Lung (tissue), 12 donors: ENCODE data around the gene KRTCAP2. TPM values are rescaled to one million over a fixed set of nuclear protein-coding genes. Genes with fewer than 3 reads are reported as not detected.

Source experiments
- ATAC-seq: fragments of 200-7000 bp; cut with Tn5 transposase; one replicate; pipeline ENCODE4 v1.9.1; 2020; ENCODE audit warnings: moderate number of reproducible peaks; ENCODE audit not compliant: insufficient read depth, low FRiP score
- DNase-seq, 3 donors: peaks; one replicate each; pipeline ENCODE4 v3.0.0-alpha.2; 2013 to 2017
- H3K27ac ChIP-seq, 2 donors: one replicate each; pipeline ENCODE4 v1.5.1; 2013; ENCODE audit warnings: mild to moderate bottlenecking in 2 of 2, moderate library complexity in 2 of 2, control low read depth in 1 of 2, inconsistent platforms in 1 of 2, low read depth in 1 of 2, low read length in 1 of 2
- H3K27me3 ChIP-seq, 3 donors: one replicate each; pipeline ENCODE4 v1.5.1; 2013; ENCODE audit warnings: low read length in 2 of 3; ENCODE audit not compliant: control insufficient read depth in 3 of 3, insufficient read depth in 3 of 3
- H3K36me3 ChIP-seq, 4 donors: one replicate each; pipeline ENCODE4 v1.5.1; 2013; ENCODE audit warnings: low read length in 4 of 4, mild to moderate bottlenecking in 1 of 4, moderate library complexity in 1 of 4; ENCODE audit not compliant: control insufficient read depth in 4 of 4, insufficient read depth in 4 of 4
- H3K4me1 ChIP-seq, 5 donors: one replicate each; pipeline ENCODE4 v1.5.1; 2013; ENCODE audit warnings: low read length in 5 of 5, mild to moderate bottlenecking in 2 of 5, moderate library complexity in 1 of 5; ENCODE audit not compliant: control insufficient read depth in 5 of 5, insufficient read depth in 5 of 5
- H3K4me3 ChIP-seq: one replicate; pipeline ENCODE4 v1.5.1; 2013; ENCODE audit warnings: mild to moderate bottlenecking, control low read depth, moderate library complexity
- H3K9ac ChIP-seq, 2 donors: one replicate each; pipeline ENCODE4 v1.5.1; 2013; ENCODE audit warnings: low read length in 2 of 2, control low read depth in 1 of 2; ENCODE audit not compliant: insufficient read depth in 1 of 2
- H3K9me3 ChIP-seq, 4 donors: one replicate each; pipeline ENCODE4 v1.5.1; 2013; ENCODE audit warnings: low read length in 3 of 4, mild to moderate bottlenecking in 1 of 4, moderate library complexity in 1 of 4; ENCODE audit not compliant: control insufficient read depth in 4 of 4, insufficient read depth in 3 of 4
- CTCF ChIP-seq: IDR thresholded peaks from 2 replicates; pipeline ENCODE4 v1.5.1; 2012; ENCODE audit warnings: mild to moderate bottlenecking; ENCODE audit errors: control extremely low read depth, extremely low read depth
- WGBS, 2 donors: extraction: QIAGEN DNeasy Blood & Tissue Kit; methylation state at CpG; one replicate each; pipeline ENCODE4 v1.1.7; 2013; 5-methylcytosine and 5-hydroxymethylcytosine counted together
- polyA plus RNA-seq, 2 donors: library from polyadenylated mRNA; stranded (reverse); fragments of 200-250 nt; gene quantifications; one replicate each; pipeline ENCODE4 v1.2.1, GENCODE V29; 2013
- total RNA-seq, 2 donors: library from RNA; depleted of rRNA in 1 of 2; stranded (reverse); fragments of >200 nt in 1 of 2; gene quantifications; one replicate each; pipeline ENCODE4 v1.2.1, GENCODE V29; 2014 to 2021
- donor health status: control.
- donor health status: control.
- donor health status: Bipolar disorder and iron deficiency.
- donor health status: healthy.
- donor health status: DM: yes; HTN: yes; CAD: no.

KRTCAP2 gene
- total and polyA plus RNA-seq, 4 donors, result 58.2 to 592 (median 190) TPM

DNA sequence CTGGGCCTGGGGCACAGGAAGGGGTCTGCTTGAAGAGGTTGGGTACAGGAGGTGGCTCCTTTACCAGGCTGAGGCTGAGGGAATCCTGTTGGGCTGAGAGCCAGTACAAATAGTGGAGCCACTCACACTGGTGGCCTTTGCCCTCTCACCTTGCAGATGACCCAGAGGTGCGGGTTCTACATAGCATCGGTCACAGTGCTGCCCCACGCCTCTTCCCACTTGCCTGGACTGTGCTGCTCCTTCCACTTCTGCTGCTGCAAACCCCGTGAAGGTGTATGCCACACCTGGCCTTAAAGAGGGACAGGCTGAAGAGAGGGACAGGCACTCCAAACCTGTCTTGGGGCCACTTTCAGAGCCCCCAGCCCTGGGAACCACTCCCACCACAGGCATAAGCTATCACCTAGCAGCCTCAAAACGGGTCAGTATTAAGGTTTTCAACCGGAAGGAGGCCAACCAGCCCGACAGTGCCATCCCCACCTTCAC, 39.3 kb downstream of the KRTCAP2 start:
- WGBS, 2 donors, result 73 to 85% methylated on average over 7 of the region's 7 CpGs
- Histone ChIP-seq H3K9ac (no peak overlapping the region), H3K4me1 (peaks cover 3 to 39% (median 10%) of the 10 kb centered on the region in 5 donors), H3K4me3 (no peak overlapping the region), H3K9me3 (no peaks in the 10 kb centered on the region), H3K27me3 (peaks cover 0 to 7% (median 2%) of the 10 kb centered on the region in 3 donors), H3K27ac (peak overlapping the region; percentile 93 to 99), H3K36me3 (peaks cover 0 to 27% (median 13%) of the 10 kb centered on the region in 4 donors)
- no peak for ATAC-seq
- no peak for DNase-seq
- TF ChIP-seq CTCF, result no peak

DNA sequence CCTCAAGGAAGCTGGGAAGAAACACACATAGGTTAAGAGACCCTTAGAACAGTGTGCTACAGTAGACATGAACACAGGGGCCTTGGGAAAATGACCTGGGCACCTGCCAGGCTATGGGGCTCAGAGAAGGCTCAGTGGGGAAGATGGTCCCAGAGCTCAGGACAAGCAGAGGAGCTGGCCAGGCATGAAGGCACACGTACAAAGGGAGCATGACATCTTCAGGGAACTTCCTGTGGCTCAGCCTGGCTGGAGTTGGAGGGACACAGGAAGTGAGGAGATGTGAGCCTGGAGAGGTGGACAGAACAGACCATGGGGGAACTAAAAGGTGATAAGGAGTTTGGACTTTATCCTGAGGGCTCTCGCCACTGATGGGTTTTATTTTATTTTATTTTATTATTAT, 41.2 kb downstream of the KRTCAP2 start:
- no peak overlapping the region for H3K9ac ChIP-seq
- 44 to 52% methylated on average over 2 of the region's 2 CpGs for WGBS, 2 donors
- peak overlapping the region; percentile 81 to 93 for H3K27ac ChIP-seq
- H3K9me3 ChIP-seq, result no peaks in the 10 kb centered on the region
- peaks cover 0 to 21% (median 10%) of the 10 kb centered on the region in 4 donors for H3K36me3 ChIP-seq
- TF ChIP-seq CTCF, result no peak
- peaks cover 0 to 19% (median 18%) of the 10 kb centered on the region in 3 donors for H3K27me3 ChIP-seq
- peaks cover 6 to 53% (median 15%) of the 10 kb centered on the region in 5 donors for H3K4me1 ChIP-seq
- no peak for ATAC-seq
- no peak for DNase-seq
- H3K4me3 ChIP-seq, result no peak overlapping the region

- Histone ChIP-seq H3K4me3 (peak overlapping the region; percentile 21), H3K36me3 (peaks cover 0 to 21% (median 10%) of the 10 kb centered on the region in 4 donors), H3K4me1 (peaks cover 6 to 55% (median 20%) of the 10 kb centered on the region in 5 donors), H3K9ac (peak overlapping the region in 1 of 2 donors; percentile 34), H3K27ac (peak overlapping the region; percentile 81 to 93), H3K27me3 (peaks cover 0 to 24% (median 23%) of the 10 kb centered on the region in 3 donors), H3K9me3 (peaks cover 0 to 2% (median 0%) of the 10 kb centered on the region in 4 donors)
- DNase-seq (no peak), ATAC-seq (no peak)
- WGBS, 2 donors, result 55 to 85% methylated on average over 8 of the region's 8 CpGs
- TF ChIP-seq CTCF, result no peak
Measured at GRCh38 chr1:155131285-155131684, 41.8 kb downstream of the KRTCAP2 start.
